ENCODE measurements around the gene SLC4A1AP. TPM values are rescaled to one million over a fixed set of nuclear protein-coding genes. Genes with fewer than 3 reads are reported as not detected.
A peak's percentile ranks its signal among the peaks of the same experiment; 100 is the strongest.

SLC4A1AP gene
- total RNA-seq = 10 to 100 TPM; 15.6 to 25.0 (median 22.1) TPM

DNA sequence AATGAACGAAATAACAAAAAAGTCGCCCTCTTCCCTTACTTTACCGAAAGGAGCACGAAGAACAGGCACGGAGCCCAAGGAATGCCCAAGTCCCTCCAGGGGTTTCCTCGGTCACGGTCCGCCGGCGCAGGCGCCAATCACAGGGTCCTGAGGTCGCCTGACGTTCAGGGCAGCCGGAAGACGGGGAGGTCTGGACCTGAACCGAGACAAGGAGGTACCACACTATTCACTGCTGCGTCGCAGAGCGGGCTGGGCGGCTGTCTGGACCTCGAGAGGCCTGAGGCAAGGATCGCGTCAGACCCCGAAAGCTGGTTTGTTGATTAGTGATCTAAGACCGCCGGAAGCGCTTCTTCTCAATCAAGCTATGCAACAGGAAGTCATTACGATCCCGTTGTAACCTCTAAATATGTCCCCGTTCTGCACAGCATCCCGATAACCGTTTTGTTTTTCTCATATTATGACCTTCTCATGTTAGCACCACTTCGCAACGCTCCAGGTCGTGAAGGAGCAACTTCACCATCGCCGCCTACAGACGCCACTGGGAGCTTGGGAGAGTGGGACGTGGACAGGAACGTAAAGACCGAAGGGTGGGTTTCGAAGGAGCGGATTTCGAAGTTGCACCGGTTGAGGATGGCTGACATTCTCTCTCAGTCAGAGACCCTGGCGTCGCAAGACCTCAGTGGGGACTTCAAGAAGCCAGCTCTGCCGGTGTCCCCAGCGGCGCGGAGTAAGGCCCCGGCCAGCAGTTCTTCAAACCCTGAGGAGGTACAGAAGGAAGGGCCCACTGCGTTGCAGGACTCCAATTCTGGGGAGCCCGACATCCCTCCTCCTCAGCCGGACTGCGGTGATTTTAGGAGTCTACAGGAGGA, at the start of gene SLC4A1AP, which contains the start of gene SUPT7L:
SLC4A1AP (plus strand) TSS at position 605 of the 869 bp plus-strand sequence; CDS start at position 631, 26 bp downstream.
SUPT7L (minus strand) TSS at position 330 of the 869 bp plus-strand sequence. CDS start 1,422 bp downstream, outside the sequence.
- peak; percentile 56 to 90 for DNase-seq (ENCODE audit: low spot score in 2 of 2)

DNA sequence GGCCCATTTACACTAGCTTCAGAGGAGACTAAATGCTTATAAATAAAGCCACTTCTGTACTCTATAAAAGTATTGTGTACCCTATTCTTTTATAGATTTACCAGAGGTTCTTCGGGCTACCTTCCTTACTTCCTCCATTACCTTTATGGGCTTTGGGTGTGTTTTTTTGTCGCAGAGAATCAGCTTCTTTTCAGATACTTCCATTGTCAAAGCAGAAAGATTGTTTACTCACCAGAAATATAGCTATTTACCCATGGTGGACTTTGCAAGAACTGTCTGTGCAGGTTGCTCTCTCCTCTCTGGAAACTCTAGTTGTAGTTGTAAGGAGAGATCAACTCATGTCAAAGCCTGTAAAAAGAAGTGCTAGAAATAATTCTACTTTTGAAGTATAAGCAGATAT, 49.7 kb upstream of the SLC4A1AP start:
- H3K4me3 ChIP-seq (ENCODE audit: low read depth, poor library complexity, severe bottlenecking) = no peak overlapping the region
- intact Hi-C loops (cut with DNase I; ENCODE audit: low total_unique reads) = no loop called here
- no peak for DNase-seq (ENCODE audit: low spot score in 2 of 2)
- TF ChIP-seq CTCF (IDR thresholded peaks at IDR 0.05) (no peak), POLR2A (IDR thresholded peaks at IDR 0.05) (no peak)
- WGBS, 2 donors = 95 to 96% methylated on average over 2 of the region's 2 CpGs

More for the DNA sequence above, at the start of gene SLC4A1AP, which contains the start of gene SUPT7L:
- 0% methylated on average over 45 to 56 of the region's 56 CpGs for WGBS, 2 donors
- intact Hi-C loops (cut with DNase I; ENCODE audit: low total_unique reads) = no loop called here
- TF ChIP-seq POLR2A (IDR thresholded peaks at IDR 0.05) (no peak), CTCF (IDR thresholded peaks at IDR 0.05) (peak in 1 of 3 donors; percentile 74)
- H3K4me3 ChIP-seq (ENCODE audit: low read depth, poor library complexity, severe bottlenecking) = peak within 1 kb of the TSS; percentile 77

GRCh38 chr2:27615316-27615715, 48.4 kb upstream of the SLC4A1AP start:
- H3K4me3 ChIP-seq (ENCODE audit: low read depth, poor library complexity, severe bottlenecking) = no peak overlapping the region
- DNase-seq (ENCODE audit: low spot score in 2 of 2) = no peak
- intact Hi-C loops (cut with DNase I; ENCODE audit: low total_unique reads) = no loop called here
- no peak for TF ChIP-seq CTCF (IDR thresholded peaks at IDR 0.05)
- no peak for TF ChIP-seq POLR2A (IDR thresholded peaks at IDR 0.05)
- WGBS, 2 donors = 92 to 97% methylated on average over 3 of the region's 3 CpGs

DNA sequence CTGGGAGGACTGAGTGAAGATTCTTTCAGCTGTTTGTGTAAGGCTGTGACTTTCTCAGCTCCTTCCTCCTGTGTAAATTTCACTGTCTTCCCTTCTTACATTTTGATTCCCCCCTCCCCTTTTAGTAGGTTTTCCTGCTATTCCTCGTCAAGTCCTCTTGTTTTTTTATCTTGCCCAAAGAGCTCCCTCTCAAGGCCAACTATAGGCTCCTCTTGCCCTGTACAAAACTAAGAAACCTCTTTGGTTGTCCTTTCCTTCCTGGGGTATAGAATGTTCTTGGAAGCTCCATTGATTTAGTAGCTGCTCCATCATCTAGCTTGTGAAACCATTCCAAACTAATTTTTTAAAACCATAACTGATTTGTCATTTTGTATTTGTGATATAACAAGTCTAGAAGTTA, 42.2 kb upstream of the SLC4A1AP start:
- no peak overlapping the region for H3K4me3 ChIP-seq (ENCODE audit: low read depth, poor library complexity, severe bottlenecking)
- no peak for TF ChIP-seq POLR2A (IDR thresholded peaks at IDR 0.05)
- TF ChIP-seq CTCF (IDR thresholded peaks at IDR 0.05) = no peak
- no peak for DNase-seq (ENCODE audit: low spot score in 2 of 2)
- 71 to 79% methylated on average over 1 of the region's 1 CpG for WGBS, 2 donors
- intact Hi-C loops (cut with DNase I; ENCODE audit: low total_unique reads) = no loop called here

- TF ChIP-seq CTCF (IDR thresholded peaks at IDR 0.05) = no peak
- TF ChIP-seq POLR2A (IDR thresholded peaks at IDR 0.05) = no peak
- H3K4me3 ChIP-seq (ENCODE audit: low read depth, poor library complexity, severe bottlenecking) = no peak overlapping the region
- intact Hi-C loops (cut with DNase I; ENCODE audit: low total_unique reads) = no loop called here
- DNase-seq (ENCODE audit: low spot score in 2 of 2) = no peak
- WGBS, 2 donors = 81 to 86% methylated on average over 3 of the region's 3 CpGs
Observed at GRCh38 chr2:27622921-27623384, 40.7 kb upstream of the SLC4A1AP start.

All from lower leg skin (tissue), 4 donors.